Renal cortical epithelial cell (primary cell): Measurements from ENCODE around the gene LTBP4. TPM values are rescaled to one million over a fixed set of nuclear protein-coding genes. Genes with fewer than 3 reads are reported as not detected.

Source experiments
- DNase-seq: peaks from one replicate; pipeline ENCODE4 v3.0.0-alpha.2; 2011; ENCODE audit warnings: low read depth
- total RNA-seq: library from RNA; depleted of rRNA; stranded (reverse); fragments of >200 nt; gene quantifications from 2 replicates; pipeline ENCODE4 v1.2.3, GENCODE V29; 2014

Gene LTBP4
- total RNA-seq, 1 donor from 2014 or later = 14.9 TPM

GRCh38 chr19:40597329-40597838 lies 3.8 kb upstream of the LTBP4 start:
- no peak for DNase-seq

- DNase-seq = peak; percentile 72
Observed at GRCh38 chr19:40598121-40598917, 2.9 kb upstream of the LTBP4 start.

- DNase-seq = no peak
Observed at GRCh38 chr19:40598918-40599307, 2.3 kb upstream of the LTBP4 start.

- no peak for DNase-seq
Observed at GRCh38 chr19:40599331-40599901, 1.8 kb upstream of the LTBP4 start.

GRCh38 chr19:40599902-40600569 lies 1.1 kb upstream of the LTBP4 start:
- no peak for DNase-seq

GRCh38 chr19:40600570-40601133 lies 517 bp upstream of the LTBP4 start:
- no peak for DNase-seq

- no peak for DNase-seq
Observed at GRCh38 chr19:40603071-40603388, 1.9 kb downstream of the LTBP4 start.

GRCh38 chr19:40603389-40604170 lies 2.4 kb downstream of the LTBP4 start:
- peak; percentile 94 for DNase-seq

GRCh38 chr19:40604171-40604646 lies 3.0 kb downstream of the LTBP4 start:
- DNase-seq = no peak

GRCh38 chr19:40604647-40605215 lies 3.6 kb downstream of the LTBP4 start:
- no peak for DNase-seq

GRCh38 chr19:40605216-40605971 lies 4.2 kb downstream of the LTBP4 start:
- DNase-seq = peak; percentile 55

- no peak for DNase-seq
Observed at GRCh38 chr19:40607311-40608239, 6.4 kb downstream of the LTBP4 start.

GRCh38 chr19:40608240-40608621 lies 7.1 kb downstream of the LTBP4 start:
- DNase-seq = no peak

GRCh38 chr19:40608957-40609356 lies 7.8 kb downstream of the LTBP4 start:
- no peak for DNase-seq

- peak; percentile 71 for DNase-seq
Observed at GRCh38 chr19:40609561-40610395, 8.6 kb downstream of the LTBP4 start.

GRCh38 chr19:40610396-40611064 lies 9.4 kb downstream of the LTBP4 start:
- DNase-seq = no peak

GRCh38 chr19:40611096-40611495 lies 9.9 kb downstream of the LTBP4 start:
- DNase-seq = no peak
